GM18870 (cell line): Measurements from ENCODE around the gene NHERF1.

Experiments used
- ATAC-seq: cut with Tn5 transposase; IDR thresholded peaks from one replicate; pipeline ENCODE4 v1.9.1; 2021; ENCODE audit warnings: moderate library complexity; ENCODE audit not compliant: unreplicated experiment

NHERF1 gene

DNA sequence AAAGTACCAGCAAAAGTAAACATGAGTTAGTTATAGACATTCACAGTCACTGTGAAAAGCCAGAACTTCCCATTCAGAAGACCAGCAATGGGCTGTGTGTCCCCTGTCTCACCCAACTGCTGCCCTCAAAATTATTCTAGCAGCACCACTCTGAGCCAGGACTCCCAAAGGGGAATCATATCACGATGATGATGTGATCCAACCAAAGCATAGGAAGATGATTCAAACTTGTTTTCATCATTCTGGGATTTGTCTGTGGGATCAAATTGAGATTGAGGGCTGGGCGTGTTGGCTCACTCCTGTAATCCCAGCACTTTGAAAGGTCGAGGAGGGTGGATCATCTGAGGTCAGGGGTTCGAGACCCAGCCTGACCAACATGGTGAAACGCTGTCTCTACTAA, 34.1 kb downstream of the NHERF1 start:
- no peak for ATAC-seq

DNA sequence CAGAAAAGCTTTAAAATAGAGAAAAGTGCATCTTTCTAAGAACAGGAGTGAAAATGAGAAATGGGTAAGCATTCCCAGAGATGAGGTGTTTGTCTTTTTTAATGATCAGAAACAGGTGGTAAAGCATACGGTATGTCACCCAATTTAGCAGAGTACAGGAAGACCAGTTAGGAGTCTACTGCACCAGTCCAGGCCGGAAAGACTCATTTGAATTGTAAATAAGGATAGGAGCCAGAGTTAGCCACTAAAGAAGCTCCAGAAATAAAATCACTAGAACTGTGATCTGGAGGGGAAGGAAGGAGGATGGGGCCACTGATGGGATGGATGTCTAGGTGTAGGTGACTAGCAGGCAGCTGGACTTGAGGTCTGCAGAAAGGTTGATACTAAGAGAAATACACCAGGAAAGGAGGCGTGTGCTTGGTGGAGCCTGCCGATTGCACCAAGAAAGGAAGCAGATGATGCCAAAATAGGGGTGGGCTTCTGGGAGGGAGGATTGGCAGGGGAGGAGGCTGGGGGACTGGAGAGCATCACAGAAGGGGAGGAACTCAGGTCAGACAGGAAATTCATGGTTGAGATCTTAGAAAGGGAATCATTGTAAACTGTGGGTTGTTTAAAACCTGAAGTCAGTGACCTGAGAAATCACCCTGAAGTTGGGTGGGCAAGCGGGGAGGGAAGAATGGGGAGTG, 35.8 kb downstream of the NHERF1 start:
- ATAC-seq = no peak

- no peak for ATAC-seq
Observed at GRCh38 chr17:74785096-74785980, 36.9 kb downstream of the NHERF1 start.

GRCh38 chr17:74785981-74786360, 37.5 kb downstream of the NHERF1 start:
- ATAC-seq = no peak

DNA sequence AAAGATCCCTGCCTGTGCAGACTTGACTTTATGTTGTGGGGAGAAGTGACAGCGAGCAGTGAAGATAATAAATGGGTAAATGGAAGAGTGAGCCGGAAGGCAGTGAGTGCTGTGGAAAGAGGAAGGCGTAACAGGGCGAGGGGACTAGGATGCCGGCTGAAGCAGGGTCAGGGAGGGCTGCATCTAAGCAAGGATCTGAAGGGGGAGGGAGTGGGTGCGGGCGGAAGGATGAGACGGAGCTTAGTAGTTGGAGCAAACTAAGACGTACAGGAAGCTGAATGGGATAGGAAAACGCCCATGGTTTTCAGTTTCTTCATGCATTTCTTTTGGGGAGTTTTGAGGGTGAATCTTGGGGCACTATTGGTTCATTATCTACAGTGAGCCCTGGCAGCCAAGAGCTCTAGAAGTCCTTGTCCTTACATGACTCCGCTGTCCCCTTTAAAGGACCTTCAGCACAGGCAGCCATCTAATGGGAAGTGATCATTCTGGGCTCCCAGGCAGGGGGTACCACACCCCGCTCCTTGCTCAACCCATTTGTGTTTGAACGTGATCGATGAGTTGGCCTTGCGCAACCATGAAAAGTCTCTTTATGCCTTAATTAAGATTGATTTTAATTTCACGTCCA, 38.1 kb downstream of the NHERF1 start:
- no peak for ATAC-seq

GRCh38 chr17:74790161-74791058, 42.0 kb downstream of the NHERF1 start:
- ATAC-seq = no peak

GRCh38 chr17:74792586-74793105, 44.2 kb downstream of the NHERF1 start:
- ATAC-seq = no peak

GRCh38 chr17:74795327-74796020, 47.0 kb downstream of the NHERF1 start:
- ATAC-seq = no peak

DNA sequence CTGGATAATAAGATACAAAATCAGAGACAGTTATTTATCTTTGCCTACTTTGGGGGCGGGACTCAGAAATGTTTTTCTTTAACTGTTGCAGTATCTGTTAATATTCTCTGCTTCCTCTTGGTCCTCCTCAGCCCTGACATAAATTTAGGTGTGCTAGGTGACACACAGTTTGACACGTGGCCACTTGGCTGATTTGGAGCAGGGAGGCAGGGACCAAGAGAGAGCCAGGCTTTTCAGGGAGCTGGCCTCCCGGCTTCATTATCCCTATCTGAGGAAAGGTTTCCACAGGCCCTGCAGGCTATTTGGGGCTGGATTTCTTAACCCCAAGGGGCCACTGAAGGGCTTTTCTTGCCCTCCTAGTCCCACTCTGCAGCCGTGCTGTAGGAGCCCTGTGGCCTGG, 47.8 kb downstream of the NHERF1 start:
- no peak for ATAC-seq

DNA sequence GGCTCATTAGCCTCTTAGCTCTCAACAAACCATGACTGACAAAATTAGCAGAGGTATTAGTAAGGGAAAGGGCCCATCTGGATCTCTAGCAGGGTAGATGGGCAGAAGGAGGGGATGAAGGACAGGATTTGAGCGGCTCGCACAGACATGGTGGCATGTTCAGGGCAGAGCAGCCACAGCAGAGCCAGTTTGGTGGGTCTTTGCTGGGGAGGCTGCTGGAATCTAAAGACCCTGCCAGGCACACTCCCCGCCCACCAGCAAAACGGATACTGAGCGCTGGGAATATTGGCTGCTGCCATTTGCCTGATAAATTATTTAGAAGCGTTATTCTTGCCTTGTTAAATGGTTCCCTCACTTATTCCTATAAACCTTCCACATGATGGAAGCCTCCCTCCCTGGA, 48.4 kb downstream of the NHERF1 start:
- ATAC-seq = no peak

- no peak for ATAC-seq
Observed at GRCh38 chr17:74797824-74798223, 49.4 kb downstream of the NHERF1 start.

DNA sequence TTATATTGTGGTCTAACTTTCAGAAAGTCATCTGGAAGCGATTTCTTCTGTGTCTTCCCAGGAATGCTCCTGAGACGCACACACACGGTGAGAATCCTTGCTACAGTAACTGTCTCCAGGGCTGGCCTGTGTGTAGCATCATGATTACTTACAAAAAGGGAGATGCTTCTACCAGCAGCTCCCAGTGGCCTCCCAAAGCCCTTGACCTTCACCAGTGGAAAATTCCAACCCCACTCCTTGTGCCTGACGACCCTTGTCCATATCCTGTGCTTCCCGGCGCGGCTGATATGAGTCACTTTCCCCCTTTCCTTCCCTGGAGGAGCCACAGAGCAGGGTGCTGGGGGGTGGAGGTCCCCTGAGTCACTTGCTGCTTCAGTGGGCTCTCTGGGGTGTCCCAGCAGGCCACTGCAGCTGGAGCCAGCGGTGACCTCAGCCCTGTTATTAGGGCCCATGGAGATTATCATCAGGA, 49.8 kb downstream of the NHERF1 start:
- no peak for ATAC-seq

DNA sequence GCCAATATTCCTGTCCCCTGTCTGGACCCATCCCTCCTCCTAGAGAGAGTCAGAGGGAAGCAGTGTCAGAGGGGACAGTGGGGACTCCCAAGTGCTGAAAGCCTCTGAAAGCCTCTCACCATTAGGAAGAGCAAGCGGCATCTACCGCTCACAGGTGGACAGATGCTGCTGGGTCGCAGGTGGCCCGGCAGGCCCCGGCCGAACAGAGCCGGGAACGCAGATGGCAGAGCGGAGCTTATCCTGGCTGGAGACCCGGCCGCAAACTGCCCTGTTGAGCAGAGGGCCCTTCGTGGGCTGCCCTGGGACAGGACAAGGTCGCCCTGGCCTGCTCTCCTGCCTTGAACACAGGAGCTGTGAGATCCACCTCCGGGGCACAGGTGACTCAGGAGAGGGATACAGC, 50.7 kb downstream of the NHERF1 start:
- ATAC-seq = no peak

GRCh38 chr17:74800531-74800930, 52.1 kb downstream of the NHERF1 start:
- ATAC-seq = no peak

DNA sequence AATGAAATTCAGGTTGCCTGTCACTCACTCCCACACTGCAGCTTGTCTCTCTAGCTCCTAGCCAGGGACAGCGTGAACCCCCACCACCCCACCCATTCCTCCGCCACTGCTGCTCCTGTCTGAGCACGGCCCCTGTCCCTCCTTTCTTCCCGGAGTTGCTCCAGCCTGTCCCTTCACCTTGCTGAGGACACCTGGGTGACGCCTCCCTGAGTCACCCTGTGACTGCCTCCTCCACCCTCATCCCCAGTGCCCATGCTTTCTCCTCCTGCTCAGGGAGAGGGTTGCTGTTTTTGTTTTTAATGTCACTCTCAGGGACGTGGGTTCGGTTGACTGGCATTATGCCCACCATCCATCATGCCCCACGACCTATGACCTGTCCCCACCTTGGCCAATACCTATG, 53.5 kb downstream of the NHERF1 start:
- ATAC-seq = no peak

GRCh38 chr17:74803388-74803930, 55.0 kb downstream of the NHERF1 start:
- ATAC-seq = no peak

GRCh38 chr17:74803971-74804370, 55.5 kb downstream of the NHERF1 start:
- no peak for ATAC-seq

- no peak for ATAC-seq
Observed at GRCh38 chr17:74804683-74805082, 56.3 kb downstream of the NHERF1 start.

GRCh38 chr17:74805591-74805991, 57.2 kb downstream of the NHERF1 start:
- no peak for ATAC-seq

GRCh38 chr17:74806334-74806733, 57.9 kb downstream of the NHERF1 start:
- no peak for ATAC-seq
